A673 (cell line): ENCODE data around the gene RPL13A. TPM values are rescaled to one million over a fixed set of nuclear protein-coding genes. Genes with fewer than 3 reads are reported as not detected.
"Not testable (repeated sequence)": the region's sequence is repeated elsewhere in the genome, so short reads cannot be mapped to it uniquely, and the experiment has no call there.

Source experiments
- BruUV-seq: library from RNA; stranded (reverse); fragments of 400-500 nt; replicated peaks from 2 replicates; lab custom pipeline; 2021; lab: Mats Ljungman, UMichigan
- CTCF ChIA-PET: fragments of 300-600 bp; sonication (Branson Sonifier 250); formaldehyde crosslinking; loops from one replicate; lab custom pipeline; 2022; ENCODE audit warnings: antibody characterized with exemption; lab: Charles Lee
- POLR2A ChIA-PET: fragments of 300-600 bp; sonication (Branson Sonifier 250); formaldehyde crosslinking; loops from one replicate; lab custom pipeline; 2022; ENCODE audit warnings: antibody characterized with exemption; ENCODE audit not compliant: low non-redundant PET; lab: Charles Lee
- DNase-seq: peaks from one replicate; pipeline ENCODE4 v3.0.0-alpha.2; 2015; ENCODE audit warnings: low spot score
- H3K27ac ChIP-seq: fragments of 200-600 bp; sonication (generic); 2 replicates; pipeline ENCODE4 v1.5.1; 2016; ENCODE audit warnings: mixed run types, low read depth, mild to moderate bottlenecking, mixed read lengths, antibody characterized with exemption, low read length; ENCODE audit not compliant: poor library complexity, severe bottlenecking
- H3K27me3 ChIP-seq: fragments of 200-600 bp; sonication (generic); replicated peaks from 2 replicates; pipeline ENCODE4 v1.6.1; 2017; ENCODE audit warnings: mixed run types, low read depth, mild to moderate bottlenecking, mixed read lengths, antibody characterized with exemption, low read length; ENCODE audit not compliant: insufficient read depth, poor library complexity
- H3K36me3 ChIP-seq: fragments of 200-600 bp; sonication (generic); 2 replicates; pipeline ENCODE4 v1.6.1; 2016; ENCODE audit warnings: mixed run types, mild to moderate bottlenecking, mixed read lengths, antibody characterized with exemption, low read length; ENCODE audit not compliant: insufficient read depth, poor library complexity, severe bottlenecking
- H3K4me1 ChIP-seq: fragments of 200-600 bp; sonication (generic); 2 replicates; pipeline ENCODE4 v1.6.1; 2017; ENCODE audit warnings: mixed run types, mild to moderate bottlenecking, mixed read lengths, antibody characterized with exemption, low read length; ENCODE audit not compliant: insufficient read depth, poor library complexity, severe bottlenecking
- H3K4me3 ChIP-seq: fragments of 200-600 bp; sonication (generic); 2 replicates; pipeline ENCODE4 v1.5.1; 2016; ENCODE audit warnings: low read depth, mixed run types, mild to moderate bottlenecking, mixed read lengths, low read length; ENCODE audit not compliant: poor library complexity, severe bottlenecking
- H3K9me3 ChIP-seq: fragments of 200-600 bp; sonication (generic); 2 replicates; pipeline ENCODE4 v1.6.1; 2016; ENCODE audit warnings: mixed run types, low read depth, mild to moderate bottlenecking, mixed read lengths, antibody characterized with exemption, low read length; ENCODE audit not compliant: poor library complexity, severe bottlenecking
- EZH2 ChIP-seq: fragments of 200-600 bp; sonication (generic); IDR thresholded peaks from 2 replicates; pipeline ENCODE4 v1.6.1; 2017; ENCODE audit warnings: borderline replicate concordance, low read depth, mild to moderate bottlenecking, mixed read lengths, antibody characterized with exemption, low read length; ENCODE audit not compliant: poor library complexity, severe bottlenecking
- intact Hi-C: fragments of 100-400 bp; cut with micrococcal nuclease; formaldehyde crosslinking; loops from one replicate; pipeline ENCODE4 v1.10.0; 2022; ENCODE audit not compliant: unreplicated experiment
- total RNA-seq: library from RNA; stranded (reverse); gene quantifications from 2 replicates; pipeline ENCODE4 v1.2.3, GENCODE V29; 2021
- TF ChIP-seq, protein P1 (sequence below): fragments of 300-800, 200-600 bp; sonication (generic); conservative IDR thresholded peaks from 2 replicates; pipeline ENCODE4 v1.5.1; 2017; ENCODE audit warnings: low read depth, mild to moderate bottlenecking, antibody characterized with exemption, low read length, moderate library complexity, mixed read lengths

RPL13A gene
- total RNA-seq, 1 experiment from 2014 or later, result 2,390 TPM

DNA sequence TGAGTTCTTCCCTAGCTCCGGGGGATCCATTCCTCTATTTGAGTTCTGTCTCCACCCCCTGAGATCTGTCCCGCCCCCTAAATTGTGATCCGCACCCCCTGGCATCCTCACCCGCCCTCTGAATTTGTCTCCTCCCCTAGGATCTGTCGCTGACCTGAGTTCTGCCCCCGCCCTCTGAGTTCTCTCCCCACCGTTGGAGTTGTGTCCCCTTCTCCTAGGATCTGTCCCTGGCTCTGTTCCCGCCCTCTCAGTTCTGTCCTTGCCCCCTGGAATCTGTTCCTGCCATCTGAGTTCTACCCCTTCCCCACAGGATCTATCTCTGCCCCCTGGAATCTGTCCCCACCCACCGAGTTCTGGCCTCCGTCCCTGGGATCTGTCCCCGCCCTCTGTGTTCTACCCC, 45.1 kb upstream of the RPL13A start:
- POLR2A ChIA-PET, result no interaction called here
- Histone ChIP-seq H3K36me3 (no peaks in the 10 kb centered on the region), H3K27me3 (peaks cover 36% of the 10 kb centered on the region), H3K4me3 (peak overlapping the region; percentile 68), H3K27ac (no peak overlapping the region), H3K4me1 (peaks cover 19% of the 10 kb centered on the region), H3K9me3 (no peaks in the 10 kb centered on the region)
- TF ChIP-seq, protein P1, sequence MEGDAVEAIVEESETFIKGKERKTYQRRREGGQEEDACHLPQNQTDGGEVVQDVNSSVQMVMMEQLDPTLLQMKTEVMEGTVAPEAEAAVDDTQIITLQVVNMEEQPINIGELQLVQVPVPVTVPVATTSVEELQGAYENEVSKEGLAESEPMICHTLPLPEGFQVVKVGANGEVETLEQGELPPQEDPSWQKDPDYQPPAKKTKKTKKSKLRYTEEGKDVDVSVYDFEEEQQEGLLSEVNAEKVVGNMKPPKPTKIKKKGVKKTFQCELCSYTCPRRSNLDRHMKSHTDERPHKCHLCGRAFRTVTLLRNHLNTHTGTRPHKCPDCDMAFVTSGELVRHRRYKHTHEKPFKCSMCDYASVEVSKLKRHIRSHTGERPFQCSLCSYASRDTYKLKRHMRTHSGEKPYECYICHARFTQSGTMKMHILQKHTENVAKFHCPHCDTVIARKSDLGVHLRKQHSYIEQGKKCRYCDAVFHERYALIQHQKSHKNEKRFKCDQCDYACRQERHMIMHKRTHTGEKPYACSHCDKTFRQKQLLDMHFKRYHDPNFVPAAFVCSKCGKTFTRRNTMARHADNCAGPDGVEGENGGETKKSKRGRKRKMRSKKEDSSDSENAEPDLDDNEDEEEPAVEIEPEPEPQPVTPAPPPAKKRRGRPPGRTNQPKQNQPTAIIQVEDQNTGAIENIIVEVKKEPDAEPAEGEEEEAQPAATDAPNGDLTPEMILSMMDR, result no peak
- TF ChIP-seq EZH2, result no peak
- CTCF ChIA-PET, result interaction anchor here (0.5 to 2.2 kb wide), 4 partner anchors 51 to 449 kb away, joined by 3 to 10 read pairs (median 6); partner anchors contain the start of genes RUVBL2 and TEAD2
- intact Hi-C loops, result loop anchor here (5.0 kb wide), 2 partner anchors 215 to 345 kb away; no protein-coding TSS in a partner anchor
- no TSS peak for BruUV-seq
- peak; percentile 81 for DNase-seq

DNA sequence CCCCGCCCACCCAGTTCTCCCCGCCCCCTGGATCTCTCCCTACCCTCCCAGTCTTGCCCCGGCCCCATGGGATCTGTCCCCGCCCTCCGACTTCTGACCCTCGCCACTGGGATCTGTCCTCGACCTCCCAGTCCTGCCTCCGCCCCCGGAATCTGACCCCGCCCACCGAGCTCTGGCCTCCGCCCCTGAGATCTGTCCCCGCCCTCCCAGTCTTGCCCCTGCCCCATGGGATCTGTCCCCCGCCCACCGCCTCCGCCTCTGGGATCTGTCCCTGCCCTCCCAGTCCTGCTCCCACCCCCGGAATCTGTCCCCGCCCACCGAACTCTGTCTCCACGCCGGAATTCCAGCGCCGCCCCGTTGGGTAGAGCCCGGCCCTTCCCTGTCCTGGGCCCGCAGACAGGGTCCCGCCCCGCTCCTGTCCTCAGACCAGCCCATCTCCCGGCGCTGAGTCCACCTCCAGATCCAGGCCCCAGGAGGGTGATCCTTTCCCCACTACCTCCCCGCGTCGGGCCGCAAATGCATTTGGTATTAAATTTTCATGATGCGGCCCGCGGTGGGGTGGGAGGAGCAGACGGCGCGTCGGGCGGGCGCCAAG, 44.5 kb upstream of the RPL13A start:
- no TSS peak for BruUV-seq
- Histone ChIP-seq H3K27me3 (peaks cover 34% of the 10 kb centered on the region), H3K4me1 (peaks cover 23% of the 10 kb centered on the region), H3K4me3 (peak overlapping the region; percentile 68), H3K9me3 (no peaks in the 10 kb centered on the region), H3K36me3 (no peaks in the 10 kb centered on the region), H3K27ac (peak overlapping the region; percentile 82)
- DNase-seq, result peak; percentile 96
- ChIA-PET CTCF (interaction anchor here (0.5 to 2.2 kb wide), 4 partner anchors 51 to 449 kb away, joined by 3 to 10 read pairs (median 6); partner anchors contain the start of genes RUVBL2 and TEAD2), POLR2A (no interaction called here)
- TF ChIP-seq, protein P1, result no peak
- no peak for TF ChIP-seq EZH2
- intact Hi-C loops, result loop anchor here (1.0 to 5.0 kb wide), 4 partner anchors 51 to 346 kb away; no protein-coding TSS in a partner anchor

DNA sequence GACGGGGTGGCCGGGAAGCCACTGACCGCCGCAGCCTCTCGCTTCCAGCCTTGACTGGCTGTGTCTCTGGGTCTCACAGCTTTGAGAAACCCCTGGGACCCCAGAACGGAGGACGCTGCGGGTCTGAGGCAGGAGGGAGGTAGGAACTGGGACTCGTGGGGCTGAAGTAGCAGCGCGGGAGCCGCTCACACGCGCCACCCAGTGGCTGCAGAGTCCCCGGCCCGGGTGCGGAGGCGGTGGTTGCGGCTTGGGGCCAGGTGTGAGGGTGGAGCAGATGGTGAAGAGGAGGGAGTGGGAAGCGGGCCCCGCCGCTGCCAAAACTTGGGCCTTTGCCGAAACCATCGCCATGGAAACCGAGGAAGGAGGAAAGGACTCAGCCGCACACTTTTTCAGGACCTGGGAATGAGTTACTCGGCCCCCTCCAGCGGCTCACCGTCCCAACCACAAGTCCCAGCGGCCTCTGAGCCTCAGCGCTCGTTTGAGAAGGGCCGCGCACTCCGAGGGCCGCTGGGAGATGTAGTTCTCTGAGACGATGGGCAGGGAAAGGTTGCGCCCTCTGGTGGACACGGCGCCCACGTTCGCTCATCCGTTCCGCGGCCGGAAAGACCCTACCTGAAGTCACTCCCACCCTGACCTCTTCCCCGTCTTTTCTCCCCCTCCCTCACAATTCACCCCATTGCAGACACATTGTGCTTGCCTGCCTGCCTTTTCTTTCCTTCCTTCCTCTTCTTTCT, 43.9 kb upstream of the RPL13A start:
- CTCF ChIA-PET, result interaction anchor here (0.7 to 2.2 kb wide), 2 partner anchors 52 to 450 kb away, joined by 3 to 10 read pairs; partner anchors contain the start of gene RUVBL2
- peak; percentile 98 for DNase-seq
- intact Hi-C loops, result loop anchor here (1.0 to 5.0 kb wide), 4 partner anchors 51 to 346 kb away; no protein-coding TSS in a partner anchor
- Histone ChIP-seq H3K27me3 (peaks cover 27% of the 10 kb centered on the region), H3K27ac (peak overlapping the region; percentile 82), H3K36me3 (peaks cover 2% of the 10 kb centered on the region), H3K4me1 (peaks cover 29% of the 10 kb centered on the region), H3K4me3 (peak overlapping the region; percentile 68), H3K9me3 (no peaks in the 10 kb centered on the region)
- BruUV-seq, result no TSS peak
- TF ChIP-seq EZH2, result no peak
- TF ChIP-seq, protein P1, result peak; percentile 94
- POLR2A ChIA-PET, result no interaction called here

- peak overlapping the region; percentile 68 for H3K4me3 ChIP-seq
- CTCF ChIA-PET, result interaction anchor here (0.7 to 1.9 kb wide), 4 partner anchors 13 to 196 kb away, joined by 8 to 18 read pairs (median 10); partner anchors contain the start of gene RRAS
- BruUV-seq, H3K9me3 ChIP-seq, DNase-seq, H3K36me3 ChIP-seq, H3K27ac ChIP-seq, POLR2A ChIA-PET: not testable (repeated sequence)
- intact Hi-C loops, result loop anchor here (5.0 kb wide), 2 partner anchors 217 to 347 kb away; no protein-coding TSS in a partner anchor
- peaks cover 20% of the 10 kb centered on the region for H3K27me3 ChIP-seq
- H3K4me1 ChIP-seq, result peaks cover 29% of the 10 kb centered on the region
Measured at GRCh38 chr19:49444100-49444700, 43.2 kb upstream of the RPL13A start.
